HG03439 (cell line): ENCODE results near the gene FURIN.
"Not testable (repeated sequence)": the region's sequence is repeated elsewhere in the genome, so short reads cannot be mapped to it uniquely, and the experiment has no call there.

Experiments used
- ATAC-seq: cut with Tn5 transposase; IDR thresholded peaks from one replicate; pipeline ENCODE4 v1.9.1; 2021; ENCODE audit warnings: mild to moderate bottlenecking, moderate library complexity; ENCODE audit not compliant: unreplicated experiment

FURIN gene

DNA sequence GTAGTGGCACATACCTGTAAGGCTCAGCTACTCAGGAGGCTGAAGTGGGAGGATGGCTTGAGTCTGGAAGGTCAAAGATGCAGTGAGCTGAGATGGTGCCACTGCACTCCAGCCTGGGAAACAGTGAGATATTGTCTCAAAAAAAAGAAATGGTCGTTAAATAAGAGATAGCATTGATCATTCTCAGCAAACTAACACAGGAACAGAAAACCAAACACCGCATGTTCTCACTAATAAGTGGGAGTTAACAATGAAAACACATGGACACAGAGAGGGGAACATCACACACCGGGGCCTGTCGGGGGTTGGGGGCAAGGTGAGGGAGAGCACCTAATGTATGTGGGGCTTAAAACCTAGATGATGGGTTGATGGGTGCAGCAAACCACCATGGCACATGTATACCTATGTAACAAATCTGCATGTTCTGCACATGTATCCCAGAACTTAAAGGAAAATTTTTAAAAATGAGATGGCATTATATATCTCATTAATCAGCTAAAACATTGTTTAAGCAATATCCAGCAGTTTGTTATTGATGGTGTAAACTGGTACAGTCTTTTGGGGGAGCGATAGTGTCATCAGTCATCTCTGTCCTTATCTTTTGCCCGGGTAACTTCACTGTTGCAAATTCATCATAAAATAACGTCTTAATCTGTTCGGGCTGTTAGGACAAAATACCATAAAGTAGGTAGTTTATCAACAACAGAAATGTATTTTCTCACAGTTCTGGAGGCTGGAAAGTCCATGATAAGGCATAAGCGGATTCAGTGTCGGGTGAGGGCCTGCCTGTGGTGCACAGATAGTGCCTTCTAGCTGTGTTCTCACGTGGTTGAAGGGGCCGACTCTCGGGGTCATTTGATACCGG lies 33.0 kb downstream of the FURIN start:
- no peak for ATAC-seq

- peak; percentile 66 for ATAC-seq
Measured at GRCh38 chr15:90902040-90902839, 33.9 kb downstream of the FURIN start.

DNA sequence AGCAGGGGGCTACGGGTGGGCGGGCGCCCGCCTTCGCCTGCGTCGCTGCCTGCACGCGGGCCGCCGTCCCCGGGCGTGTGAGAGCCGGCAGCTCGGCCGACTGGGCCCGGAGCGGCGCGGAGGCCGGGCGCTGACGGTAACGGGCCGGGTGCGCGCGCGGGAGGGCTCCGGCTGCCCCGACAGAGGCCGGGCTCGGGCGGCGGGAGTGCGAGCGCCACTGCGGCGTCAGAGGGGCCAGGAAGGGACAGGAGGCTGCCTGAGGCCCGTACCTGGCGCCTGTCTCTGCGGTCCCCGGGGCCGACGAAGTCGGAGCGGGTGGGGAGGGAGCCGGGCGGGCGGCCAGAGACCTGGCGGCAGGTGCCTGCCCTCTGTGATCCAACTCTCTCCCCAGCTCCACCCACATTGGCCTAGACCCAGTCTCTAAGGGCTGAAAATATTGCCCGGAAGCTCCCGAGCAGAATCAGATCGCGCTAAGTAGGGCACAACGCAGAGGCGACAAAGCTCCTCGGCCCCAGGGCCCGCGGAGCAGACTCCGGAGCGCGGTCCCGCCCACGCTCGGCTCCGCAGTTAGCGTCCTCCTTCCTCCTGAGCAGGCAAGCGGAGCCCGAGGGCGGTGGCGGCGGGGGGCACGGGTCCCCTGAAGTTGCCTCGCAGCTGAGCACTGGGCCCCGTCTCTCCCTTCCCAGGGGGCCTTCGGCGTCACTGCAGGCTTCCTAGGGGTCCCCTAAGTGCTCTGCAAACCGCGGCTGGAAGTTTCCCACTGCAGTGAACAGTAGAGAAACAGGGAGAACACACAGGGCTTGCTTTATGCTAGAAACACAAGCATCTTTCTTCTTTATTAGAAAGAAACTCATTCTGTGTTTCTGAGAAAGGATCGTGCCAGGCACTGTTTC lies 34.7 kb downstream of the FURIN start, which contains the start of gene MAN2A2:
TSS of gene MAN2A2 (plus strand) at position 463 of the 893 bp plus-strand sequence. CDS start 906 bp downstream, outside the sequence.
- peak; percentile 45 for ATAC-seq

GRCh38 chr15:90903733-90904536 lies 35.5 kb downstream of the FURIN start:
- ATAC-seq: no peak

GRCh38 chr15:90904746-90905145 lies 36.4 kb downstream of the FURIN start:
- no peak for ATAC-seq

- ATAC-seq: no peak
Measured at GRCh38 chr15:90905306-90906180, 37.2 kb downstream of the FURIN start.

GRCh38 chr15:90906181-90906849 lies 37.9 kb downstream of the FURIN start:
- ATAC-seq: no peak

DNA sequence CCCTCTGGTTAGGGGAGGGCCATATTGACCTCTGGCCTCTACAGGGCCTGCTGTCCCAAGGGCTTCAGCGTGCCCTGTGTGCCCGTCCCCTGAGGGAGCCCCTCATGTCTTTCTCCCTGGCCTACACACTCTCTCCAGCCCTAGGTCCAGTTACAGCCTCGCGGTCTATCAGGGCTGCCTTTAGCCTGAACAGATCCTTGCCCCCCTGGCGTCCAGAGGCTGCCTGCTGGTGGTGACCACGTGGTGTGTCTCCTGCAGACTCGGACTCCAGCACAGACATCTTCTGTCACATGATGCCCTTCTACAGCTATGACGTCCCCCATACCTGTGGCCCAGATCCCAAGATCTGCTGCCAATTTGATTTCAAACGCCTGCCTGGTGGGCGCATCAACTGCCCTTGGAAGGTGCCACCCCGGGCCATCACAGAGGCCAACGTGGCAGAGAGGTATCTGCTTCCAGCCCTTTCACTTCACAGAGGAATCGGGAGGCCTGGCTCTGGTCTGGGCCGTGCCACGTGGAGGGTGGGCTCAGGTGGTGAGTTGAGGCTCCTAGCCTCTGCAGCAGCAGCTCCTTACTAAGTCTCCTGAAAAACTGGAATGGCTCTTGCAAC lies 38.8 kb downstream of the FURIN start:
- ATAC-seq: no peak

DNA sequence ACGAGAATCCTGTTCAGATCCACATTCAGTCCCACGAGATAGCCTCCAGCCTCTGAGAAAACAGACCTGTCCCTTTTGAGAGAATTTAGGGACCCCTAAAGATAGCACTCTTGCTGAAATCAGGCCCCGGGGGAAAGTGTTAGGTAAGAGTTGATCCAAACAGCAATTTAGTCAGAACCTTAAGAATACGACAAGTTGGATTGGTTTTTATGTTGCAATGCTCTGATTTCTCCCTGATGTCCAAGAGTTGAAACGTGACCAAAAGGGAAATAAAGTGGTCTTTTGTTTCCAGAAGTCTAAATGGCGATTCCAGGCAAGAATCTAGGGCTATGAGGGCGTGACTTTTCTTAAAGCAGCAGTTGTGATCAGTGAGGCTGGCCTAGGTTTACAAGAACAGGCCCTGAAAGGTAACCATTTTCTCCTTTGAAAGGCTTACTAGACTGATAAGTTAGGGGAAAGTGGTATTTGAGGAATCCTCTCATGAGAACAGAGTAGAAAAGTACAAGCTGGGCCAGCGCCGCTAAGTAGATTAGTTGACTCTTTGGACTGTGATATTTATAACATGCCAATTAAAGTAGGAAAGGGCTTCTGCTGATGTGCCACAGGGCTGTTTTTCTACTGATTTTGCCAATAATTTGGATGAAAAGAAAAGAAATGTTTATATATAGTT lies 39.6 kb downstream of the FURIN start:
- no peak for ATAC-seq

DNA sequence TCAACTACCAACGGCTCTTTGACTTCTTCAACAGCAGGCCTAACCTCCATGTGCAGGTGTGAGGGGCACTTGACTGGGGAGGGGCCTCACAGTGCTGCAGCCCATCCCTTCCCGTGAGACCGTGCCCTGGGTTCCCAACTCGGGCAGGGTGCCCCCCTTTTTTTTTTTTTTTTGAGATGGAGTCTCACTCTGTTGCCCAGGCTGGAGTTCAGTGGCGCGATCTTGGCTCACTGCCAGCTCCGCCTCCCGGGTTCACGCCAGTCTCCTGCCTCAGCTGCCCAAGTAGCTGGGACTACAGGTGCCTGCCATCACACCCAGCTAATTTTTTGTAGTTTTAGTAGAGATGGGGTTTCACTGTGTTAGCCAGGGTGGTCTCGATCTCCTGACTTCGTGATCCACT lies 41.1 kb downstream of the FURIN start:
- ATAC-seq: not testable (repeated sequence)

DNA sequence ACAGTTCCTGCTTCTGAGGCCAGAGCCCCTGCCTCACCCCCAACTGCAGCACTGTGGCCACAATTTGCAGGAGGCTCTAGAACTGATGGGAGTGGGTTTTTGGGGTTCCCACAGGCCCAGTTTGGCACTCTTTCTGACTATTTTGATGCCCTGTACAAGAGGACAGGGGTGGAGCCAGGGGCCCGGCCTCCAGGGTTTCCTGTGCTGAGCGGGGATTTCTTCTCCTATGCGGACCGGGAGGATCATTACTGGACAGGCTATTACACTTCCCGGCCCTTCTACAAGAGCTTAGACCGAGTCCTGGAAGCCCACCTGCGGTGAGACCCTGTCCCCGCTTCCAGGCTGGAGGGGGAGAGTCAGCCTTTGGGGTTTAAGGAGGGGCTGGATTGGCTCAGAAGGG lies 41.6 kb downstream of the FURIN start:
- no peak for ATAC-seq

GRCh38 chr15:90910441-90911301 lies 42.3 kb downstream of the FURIN start:
- no peak for ATAC-seq

- no peak for ATAC-seq
Measured at GRCh38 chr15:90911302-90911623, 42.9 kb downstream of the FURIN start.

GRCh38 chr15:90911906-90912769 lies 43.8 kb downstream of the FURIN start:
- no peak for ATAC-seq

GRCh38 chr15:90912770-90913075 lies 44.3 kb downstream of the FURIN start:
- no peak for ATAC-seq

GRCh38 chr15:90913398-90913944 lies 45.1 kb downstream of the FURIN start:
- ATAC-seq: no peak
